ENCODE measurements around the gene KLF18.

DNA sequence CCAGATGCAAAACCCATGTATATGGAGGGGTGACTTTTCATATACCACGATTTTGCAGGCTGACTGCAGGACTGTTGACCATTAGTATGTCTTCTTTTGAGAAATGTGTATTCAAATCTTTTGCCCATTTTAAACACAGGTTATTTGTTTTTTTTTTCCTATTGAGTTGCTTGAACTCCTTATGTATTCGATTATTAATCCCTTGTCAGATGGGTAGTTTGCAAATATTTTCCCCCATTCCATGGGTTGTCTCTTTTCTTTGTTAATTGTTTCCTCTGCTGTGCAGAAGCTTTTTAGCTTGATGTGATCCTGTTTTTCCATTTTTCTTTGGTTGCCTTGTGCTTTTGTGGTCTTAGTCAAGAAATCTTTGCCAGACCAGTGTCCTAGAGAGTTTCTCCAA is 47.4 kb downstream of the KLF18 start:
- no peak for TF ChIP-seq POLR2A (IDR thresholded peaks at IDR 0.05)
- TF ChIP-seq, protein P1, sequence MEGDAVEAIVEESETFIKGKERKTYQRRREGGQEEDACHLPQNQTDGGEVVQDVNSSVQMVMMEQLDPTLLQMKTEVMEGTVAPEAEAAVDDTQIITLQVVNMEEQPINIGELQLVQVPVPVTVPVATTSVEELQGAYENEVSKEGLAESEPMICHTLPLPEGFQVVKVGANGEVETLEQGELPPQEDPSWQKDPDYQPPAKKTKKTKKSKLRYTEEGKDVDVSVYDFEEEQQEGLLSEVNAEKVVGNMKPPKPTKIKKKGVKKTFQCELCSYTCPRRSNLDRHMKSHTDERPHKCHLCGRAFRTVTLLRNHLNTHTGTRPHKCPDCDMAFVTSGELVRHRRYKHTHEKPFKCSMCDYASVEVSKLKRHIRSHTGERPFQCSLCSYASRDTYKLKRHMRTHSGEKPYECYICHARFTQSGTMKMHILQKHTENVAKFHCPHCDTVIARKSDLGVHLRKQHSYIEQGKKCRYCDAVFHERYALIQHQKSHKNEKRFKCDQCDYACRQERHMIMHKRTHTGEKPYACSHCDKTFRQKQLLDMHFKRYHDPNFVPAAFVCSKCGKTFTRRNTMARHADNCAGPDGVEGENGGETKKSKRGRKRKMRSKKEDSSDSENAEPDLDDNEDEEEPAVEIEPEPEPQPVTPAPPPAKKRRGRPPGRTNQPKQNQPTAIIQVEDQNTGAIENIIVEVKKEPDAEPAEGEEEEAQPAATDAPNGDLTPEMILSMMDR (IDR thresholded peaks at IDR 0.05), result no peak
